GM12874 (cell line): ENCODE results near the gene INPP5B.

Experiments used
- CTCF ChIP-seq: IDR thresholded peaks from 2 replicates; pipeline ENCODE4 v1.5.1; 2011; ENCODE audit warnings: low read depth, mild to moderate bottlenecking, control low read depth, low read length, moderate library complexity; ENCODE audit not compliant: insufficient read depth

Gene INPP5B

GRCh38 chr1:37931102-37931360, 15.8 kb downstream of the INPP5B start:
- no peak for TF ChIP-seq CTCF

- TF ChIP-seq CTCF = no peak
Measured at GRCh38 chr1:37930246-37931101, 16.4 kb downstream of the INPP5B start.

- TF ChIP-seq CTCF = no peak
Measured at GRCh38 chr1:37926038-37926924, 20.6 kb downstream of the INPP5B start.

GRCh38 chr1:37925316-37925715, 21.5 kb downstream of the INPP5B start:
- no peak for TF ChIP-seq CTCF

GRCh38 chr1:37923551-37923889, 23.3 kb downstream of the INPP5B start:
- no peak for TF ChIP-seq CTCF

GRCh38 chr1:37922767-37923550, 23.9 kb downstream of the INPP5B start:
- TF ChIP-seq CTCF = 0 out of 2 replicates have a peak, but pooled peaks have one; percentile 1

- peak; percentile 60 for TF ChIP-seq CTCF
Measured at GRCh38 chr1:37919277-37919676, 27.6 kb downstream of the INPP5B start.
